Cardiac fibroblast (primary cell): ENCODE results near the gene TRIM54.
"Not testable (repeated sequence)": the region's sequence is repeated elsewhere in the genome, so short reads cannot be mapped to it uniquely, and the experiment has no call there.

Experiments
- DNase-seq, 2 donors: peaks; one replicate each; pipeline versions ENCODE4 v3.0.0 to v3.0.0-alpha.2; 2010; ENCODE audit warnings: low read depth in 2 of 2
- H3K4me3 ChIP-seq, 2 donors: replicated peaks in 1 of 2; 1 replicate in 1 of 2; 2 replicates in 1 of 2; pipeline ENCODE4 v1.5.1; 2011; ENCODE audit warnings: low read depth in 2 of 2, low read length in 2 of 2, mild to moderate bottlenecking in 2 of 2, moderate library complexity in 1 of 2
- TF ChIP-seq, protein P1 (sequence below): IDR thresholded peaks from one replicate; pipeline ENCODE4 v1.5.1; 2011; ENCODE audit warnings: low read depth, mild to moderate bottlenecking, low read length, inconsistent platforms

Gene TRIM54

DNA sequence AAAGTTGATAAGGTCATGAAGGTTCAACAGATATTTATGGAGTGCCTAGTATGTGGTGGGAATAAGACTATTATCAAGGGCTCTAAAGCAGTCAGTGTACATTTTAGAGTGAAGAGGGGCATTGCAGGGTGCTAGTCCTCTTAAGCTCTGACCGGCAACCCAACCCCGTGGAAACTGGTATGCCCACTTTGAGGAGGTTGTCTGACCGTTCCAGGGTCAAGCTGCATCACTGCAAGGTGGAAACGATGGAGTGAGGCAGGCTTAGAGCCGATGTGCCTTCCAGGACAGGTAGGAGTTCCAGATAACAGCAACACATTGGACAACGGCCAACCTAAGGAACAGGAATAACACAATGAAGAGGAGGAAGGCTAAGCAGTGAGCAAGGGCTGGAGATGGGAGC is 27.4 kb downstream of the TRIM54 start:
- no peak overlapping the region for H3K4me3 ChIP-seq

DNA sequence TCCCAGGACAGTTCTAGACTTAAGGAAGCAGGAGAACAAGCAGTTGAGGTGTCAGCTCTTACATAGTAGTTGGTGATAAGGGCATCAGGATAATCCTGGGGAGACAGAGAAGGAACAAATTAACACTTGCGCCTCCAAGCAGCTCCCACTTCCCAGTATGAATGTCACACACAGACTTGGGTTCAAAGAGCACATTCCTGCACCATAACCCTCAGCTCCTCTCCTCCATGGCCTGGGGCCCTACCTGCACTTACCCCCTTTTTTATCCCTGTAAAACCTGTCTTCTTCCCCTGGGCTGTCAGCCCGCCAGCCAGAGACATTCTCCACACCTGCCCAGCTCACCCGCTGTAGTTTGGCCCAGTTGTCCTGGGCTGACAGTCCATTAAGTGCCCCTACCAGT is 29.9 kb downstream of the TRIM54 start:
- TF ChIP-seq, protein P1, sequence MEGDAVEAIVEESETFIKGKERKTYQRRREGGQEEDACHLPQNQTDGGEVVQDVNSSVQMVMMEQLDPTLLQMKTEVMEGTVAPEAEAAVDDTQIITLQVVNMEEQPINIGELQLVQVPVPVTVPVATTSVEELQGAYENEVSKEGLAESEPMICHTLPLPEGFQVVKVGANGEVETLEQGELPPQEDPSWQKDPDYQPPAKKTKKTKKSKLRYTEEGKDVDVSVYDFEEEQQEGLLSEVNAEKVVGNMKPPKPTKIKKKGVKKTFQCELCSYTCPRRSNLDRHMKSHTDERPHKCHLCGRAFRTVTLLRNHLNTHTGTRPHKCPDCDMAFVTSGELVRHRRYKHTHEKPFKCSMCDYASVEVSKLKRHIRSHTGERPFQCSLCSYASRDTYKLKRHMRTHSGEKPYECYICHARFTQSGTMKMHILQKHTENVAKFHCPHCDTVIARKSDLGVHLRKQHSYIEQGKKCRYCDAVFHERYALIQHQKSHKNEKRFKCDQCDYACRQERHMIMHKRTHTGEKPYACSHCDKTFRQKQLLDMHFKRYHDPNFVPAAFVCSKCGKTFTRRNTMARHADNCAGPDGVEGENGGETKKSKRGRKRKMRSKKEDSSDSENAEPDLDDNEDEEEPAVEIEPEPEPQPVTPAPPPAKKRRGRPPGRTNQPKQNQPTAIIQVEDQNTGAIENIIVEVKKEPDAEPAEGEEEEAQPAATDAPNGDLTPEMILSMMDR, result no peak
- no peak overlapping the region for H3K4me3 ChIP-seq
- no peak for DNase-seq

More for the DNA sequence above, 27.4 kb downstream of the TRIM54 start:
- no peak for DNase-seq
- TF ChIP-seq, protein P1, result no peak

DNA sequence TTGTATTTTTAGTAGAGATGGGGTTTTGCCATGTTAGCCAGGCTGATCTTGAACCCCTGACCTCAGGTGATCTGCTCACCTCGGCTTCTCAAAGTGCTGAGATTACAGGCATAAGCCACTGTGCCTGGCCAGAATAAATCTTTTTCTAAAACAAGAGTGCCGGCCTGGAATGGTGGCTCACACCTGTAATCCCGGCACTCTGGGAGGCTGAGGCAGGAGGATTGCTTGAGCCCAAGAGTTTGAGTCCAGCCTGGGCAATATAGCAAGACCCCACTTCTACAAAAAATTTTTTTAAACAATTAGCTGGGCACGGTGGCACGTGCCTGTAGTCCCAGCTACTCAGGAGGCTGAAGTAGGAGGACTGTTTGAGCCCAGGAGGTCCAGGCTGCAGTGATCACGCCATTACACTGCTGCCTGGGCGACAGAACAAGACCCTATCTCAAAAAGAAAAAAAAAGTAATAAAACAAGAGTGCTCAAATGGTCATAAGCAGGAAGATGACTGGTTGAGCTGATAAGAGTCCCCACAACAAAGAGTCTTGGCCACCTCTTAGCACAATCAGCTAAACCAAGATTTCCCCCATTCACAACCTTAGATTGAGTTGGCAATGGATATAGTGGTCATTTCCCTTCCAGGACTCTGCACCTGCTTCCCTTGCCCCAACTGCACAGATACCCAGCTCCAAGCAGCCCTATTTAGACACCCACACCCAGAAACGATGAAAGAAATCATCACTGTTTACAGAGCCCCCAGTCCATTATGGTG is 31.8 kb downstream of the TRIM54 start:
- TF ChIP-seq, protein P1, result no peak
- DNase-seq, result no peak
- no peak overlapping the region for H3K4me3 ChIP-seq

DNA sequence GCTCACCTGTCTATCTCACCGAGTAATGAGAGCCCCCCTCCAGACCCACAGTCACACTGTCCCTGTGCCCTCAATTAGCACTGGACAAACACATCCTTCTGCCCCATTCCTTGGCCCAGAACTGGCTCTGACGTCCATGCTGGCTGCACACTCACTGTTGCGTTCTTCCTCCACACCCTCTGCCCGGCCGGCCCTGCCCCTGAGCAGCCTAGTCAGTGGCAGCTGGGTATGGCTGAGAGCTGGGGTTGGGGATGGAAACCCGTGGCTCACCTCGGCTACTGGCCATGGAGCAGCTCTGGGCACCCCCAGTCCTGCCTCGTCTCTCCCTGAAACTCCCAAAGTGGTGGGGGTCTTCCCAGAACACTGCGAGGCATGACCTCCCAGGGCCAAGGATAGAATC is 32.5 kb downstream of the TRIM54 start:
- TF ChIP-seq, protein P1, result no peak
- no peak for DNase-seq
- H3K4me3 ChIP-seq, result no peak overlapping the region

DNA sequence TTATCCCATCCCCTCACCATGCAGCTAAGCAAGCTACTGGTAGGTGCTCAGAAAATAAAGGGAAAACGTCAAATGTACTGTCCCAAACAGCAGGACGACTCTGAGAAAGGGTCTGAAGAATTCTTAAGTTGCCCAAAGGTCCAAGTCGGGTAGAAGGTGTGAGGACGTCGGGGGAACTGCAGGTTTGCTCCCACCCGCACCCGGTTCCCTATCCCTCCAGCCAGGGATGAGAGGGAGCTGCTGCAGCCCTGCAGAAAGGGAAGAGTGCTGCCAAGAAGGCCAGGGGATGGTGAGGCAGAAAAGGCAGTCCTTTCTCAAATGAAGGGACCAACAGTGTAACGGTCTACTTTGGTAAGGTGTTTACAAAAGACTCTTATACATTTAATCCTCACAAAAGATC is 32.9 kb downstream of the TRIM54 start:
- TF ChIP-seq, protein P1, result no peak
- DNase-seq, result no peak
- H3K4me3 ChIP-seq, result no peak overlapping the region

DNA sequence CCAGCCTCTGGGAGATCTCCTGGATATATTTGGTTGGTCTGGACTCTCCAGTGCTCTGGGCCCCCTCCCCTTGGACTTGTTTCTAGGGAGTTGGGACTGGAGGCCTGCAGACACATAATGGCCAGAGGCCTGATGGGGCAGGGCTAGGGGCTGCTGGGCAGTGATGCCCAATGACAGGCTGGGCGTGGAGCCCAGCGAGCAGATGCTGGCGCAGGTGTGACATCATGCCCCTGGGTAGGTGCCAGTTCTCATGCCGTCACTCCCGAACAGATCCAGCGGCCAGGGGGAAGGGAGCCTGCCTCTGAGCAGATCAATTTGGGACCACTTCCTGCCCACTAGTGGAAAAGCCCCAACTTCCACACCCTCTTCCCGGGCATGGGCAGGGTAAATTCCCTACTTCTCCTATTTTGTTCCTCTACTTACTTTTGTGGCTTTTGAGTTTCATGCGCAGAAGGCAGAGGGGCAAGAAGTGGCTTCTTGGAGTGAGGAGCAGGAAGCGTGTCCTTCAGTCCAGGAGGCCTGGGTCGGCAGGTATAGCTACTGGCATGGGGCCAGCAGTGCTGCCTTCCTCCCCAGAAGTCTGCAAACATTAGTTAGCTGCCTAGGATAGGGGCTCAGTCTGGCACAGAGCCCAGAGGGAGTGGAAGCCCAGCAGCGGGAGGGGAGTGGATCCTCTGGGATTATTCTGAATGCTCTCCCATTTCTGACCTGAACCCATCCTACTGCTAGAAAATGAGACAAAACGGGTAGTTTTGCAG is 34.6 kb downstream of the TRIM54 start:
- no peak overlapping the region for H3K4me3 ChIP-seq
- TF ChIP-seq, protein P1, result no peak
- no peak for DNase-seq

DNA sequence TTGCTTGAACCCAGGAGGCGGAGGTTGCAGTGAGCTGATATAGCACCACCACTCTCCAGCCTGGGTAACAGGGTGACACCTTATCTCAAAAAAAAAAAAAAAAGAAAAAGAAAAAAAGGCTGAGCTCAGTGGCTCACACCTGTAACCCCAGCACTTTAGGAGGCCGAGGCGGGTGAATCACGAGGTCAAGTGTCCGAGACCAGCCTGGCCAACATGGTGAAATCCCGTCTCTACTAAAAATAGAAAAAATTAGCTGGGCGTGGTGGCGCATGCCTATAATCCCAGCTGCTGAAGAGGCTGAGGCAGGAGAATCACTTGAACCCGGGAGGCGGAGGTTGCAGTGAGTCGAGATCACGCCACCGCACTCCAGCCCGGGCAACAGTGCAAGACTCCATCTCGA is 37.6 kb downstream of the TRIM54 start:
- not testable (repeated sequence) for H3K4me3 ChIP-seq, DNase-seq
